HFFc6 (cell line): Measurements from ENCODE around the gene UCHL5. TPM values are rescaled to one million over a fixed set of nuclear protein-coding genes. Genes with fewer than 3 reads are reported as not detected.
A peak's percentile ranks its signal among the peaks of the same experiment; 100 is the strongest.
"Not testable (repeated sequence)": the region's sequence is repeated elsewhere in the genome, so short reads cannot be mapped to it uniquely, and the experiment has no call there.

Experiments
- DNase-seq: peaks from one replicate; pipeline ENCODE4 v3.0.0-alpha.2; 2018
- H3K27ac Mint-ChIP-seq: 2 replicates; pipeline ENCODE4 v1.8.0; 2020; ENCODE audit warnings: mild to moderate bottlenecking, mixed read lengths
- H3K27me3 Mint-ChIP-seq: 2 replicates; pipeline ENCODE4 v1.8.0; 2021; ENCODE audit warnings: mild to moderate bottlenecking, moderate library complexity, mixed read lengths; ENCODE audit not compliant: insufficient read depth
- H3K36me3 Mint-ChIP-seq: 2 replicates; pipeline ENCODE4 v1.8.0; 2021; ENCODE audit warnings: low read depth, mixed read lengths
- H3K4me1 Mint-ChIP-seq: 2 replicates; pipeline ENCODE4 v1.8.0; 2020; ENCODE audit warnings: low read depth, mixed read lengths
- H3K4me3 Mint-ChIP-seq: 2 replicates; pipeline ENCODE4 v1.8.0; 2020; ENCODE audit warnings: mild to moderate bottlenecking, moderate library complexity, mixed read lengths
- H3K9me3 Mint-ChIP-seq: 2 replicates; pipeline ENCODE4 v1.8.0; 2020; ENCODE audit warnings: mild to moderate bottlenecking, mixed read lengths
- CTCF ChIP-seq: fragments of 200-600 bp; sonication (generic); IDR thresholded peaks from 2 replicates; pipeline ENCODE4 v1.5.0; 2021; ENCODE audit warnings: antibody characterized with exemption, mild to moderate bottlenecking
- total RNA-seq, 6 experiments: library from RNA; stranded (reverse); fragmentation: NEBNext Ultra II Directional; extraction: Animal tissue kit (Norgen Biotek cat#: 25700); gene quantifications; 2 replicates in 1 of 6; 3 replicates in 5 of 6; pipeline ENCODE4 v1.2.3, GENCODE V29; 2021

The UCHL5 gene
- total RNA-seq, 6 experiments from 2014 or later = 24.1 to 34.1 (median 29.4) TPM

- Mint-ChIP-seq H3K4me1 (peaks cover 50% of the 10 kb centered on the region), H3K4me3 (peak overlapping the region; percentile 97), H3K36me3 (peaks cover 19% of the 10 kb centered on the region), H3K9me3 (no peaks in the 10 kb centered on the region), H3K27me3 (peaks cover 9% of the 10 kb centered on the region), H3K27ac (peak overlapping the region; percentile 96)
- TF ChIP-seq CTCF = no peak
- no peak for DNase-seq
Measured at GRCh38 chr1:193060115-193060403, 899 bp upstream of the UCHL5 start.

- peak; percentile 27 for DNase-seq
- Mint-ChIP-seq H3K36me3 (peaks cover 17% of the 10 kb centered on the region), H3K27ac (peak overlapping the region; percentile 96), H3K27me3 (peaks cover 9% of the 10 kb centered on the region; the same call in 1 of the 2 replicates), H3K4me3 (peak overlapping the region; percentile 97), H3K9me3 (no peaks in the 10 kb centered on the region), H3K4me1 (peaks cover 49% of the 10 kb centered on the region)
- no peak for TF ChIP-seq CTCF
Measured at GRCh38 chr1:193058529-193059281, 455 bp downstream of the UCHL5 start.

DNA sequence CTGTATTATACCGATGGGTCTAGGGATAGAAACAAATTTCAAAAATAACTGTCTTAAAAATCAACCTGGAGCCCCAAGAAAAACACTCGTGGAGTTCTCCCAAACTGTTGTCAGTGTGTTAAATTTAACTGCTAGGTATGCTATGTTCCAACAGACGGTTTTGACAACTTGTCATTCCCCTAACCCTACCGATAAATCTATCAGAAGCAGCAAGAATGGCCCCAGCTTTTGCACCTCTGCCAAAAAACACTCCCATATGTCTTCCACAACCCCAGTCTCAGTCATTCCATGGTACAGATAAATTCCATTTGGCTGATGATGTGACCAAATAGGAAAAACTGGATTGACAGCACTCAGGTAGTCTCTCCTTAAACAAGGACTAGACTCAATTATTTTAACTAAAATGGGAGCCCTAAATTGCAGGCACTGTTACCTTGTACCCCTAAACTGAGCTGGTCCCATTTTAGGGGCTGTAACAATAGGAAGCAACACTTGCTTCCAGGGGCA lies 4.9 kb downstream of the UCHL5 start:
- no peaks in the 10 kb centered on the region for H3K36me3 Mint-ChIP-seq
- no peak overlapping the region for H3K4me3 Mint-ChIP-seq
- H3K9me3 Mint-ChIP-seq = no peaks in the 10 kb centered on the region
- H3K27me3 Mint-ChIP-seq = peaks cover 3% of the 10 kb centered on the region; the same call in 1 of the 2 replicates
- no peak for DNase-seq
- no peak overlapping the region for H3K27ac Mint-ChIP-seq
- no peak for TF ChIP-seq CTCF
- H3K4me1 Mint-ChIP-seq = peaks cover 24% of the 10 kb centered on the region

- not testable (repeated sequence) for DNase-seq, H3K9me3 Mint-ChIP-seq, H3K27ac Mint-ChIP-seq, H3K27me3 Mint-ChIP-seq, H3K4me1 Mint-ChIP-seq, H3K4me3 Mint-ChIP-seq, H3K36me3 Mint-ChIP-seq
Measured at GRCh38 chr1:193048913-193049312, 10.2 kb downstream of the UCHL5 start.

DNA sequence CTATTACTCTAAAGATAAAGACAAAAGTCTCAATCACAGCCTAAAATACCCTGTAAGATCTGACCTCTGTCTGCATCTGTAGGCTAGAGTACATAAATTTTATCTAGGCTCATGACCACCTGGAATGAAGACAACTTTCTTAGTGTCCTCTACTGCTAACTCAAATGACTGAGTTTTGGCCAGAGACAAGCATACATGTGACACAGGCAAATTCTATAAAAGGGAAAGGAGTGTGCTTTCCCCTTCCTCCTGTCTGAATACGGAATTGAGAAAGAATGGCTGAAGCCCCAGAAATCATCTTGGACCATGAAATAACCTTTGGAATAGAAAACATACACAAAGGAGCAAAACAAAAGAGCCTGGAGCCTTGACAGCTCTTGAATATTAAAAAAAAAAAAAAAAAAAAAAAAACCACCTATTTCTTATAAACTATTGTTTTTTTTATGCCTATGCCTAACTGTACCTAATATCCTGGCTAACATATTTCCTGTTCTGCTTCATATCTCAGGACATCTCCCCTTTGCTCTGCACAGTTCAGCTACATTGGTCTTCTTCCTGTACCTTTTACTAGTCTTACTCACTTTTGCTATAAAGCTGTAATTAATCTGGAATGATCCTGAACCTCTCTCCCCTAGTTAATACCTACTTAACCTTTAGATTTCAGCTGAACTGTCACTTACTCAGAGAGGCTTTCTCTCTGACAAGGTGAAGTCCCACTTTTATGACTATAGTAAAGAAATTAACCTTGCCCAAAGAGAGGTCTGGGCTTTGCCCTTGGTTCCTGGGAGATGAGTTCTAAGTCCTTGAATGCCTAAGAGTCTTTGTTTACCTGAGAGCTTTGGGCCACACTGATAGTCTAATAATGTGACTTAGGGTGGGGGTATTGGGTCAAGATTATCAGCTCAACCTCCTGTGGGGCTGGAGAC lies 16.1 kb downstream of the UCHL5 start:
- H3K4me3 Mint-ChIP-seq = no peak overlapping the region
- H3K4me1 Mint-ChIP-seq = no peaks in the 10 kb centered on the region
- no peaks in the 10 kb centered on the region for H3K27me3 Mint-ChIP-seq
- H3K36me3 Mint-ChIP-seq = peaks cover 7% of the 10 kb centered on the region
- H3K9me3 Mint-ChIP-seq = no peaks in the 10 kb centered on the region
- TF ChIP-seq CTCF = no peak
- no peak for DNase-seq
- no peak overlapping the region for H3K27ac Mint-ChIP-seq

DNA sequence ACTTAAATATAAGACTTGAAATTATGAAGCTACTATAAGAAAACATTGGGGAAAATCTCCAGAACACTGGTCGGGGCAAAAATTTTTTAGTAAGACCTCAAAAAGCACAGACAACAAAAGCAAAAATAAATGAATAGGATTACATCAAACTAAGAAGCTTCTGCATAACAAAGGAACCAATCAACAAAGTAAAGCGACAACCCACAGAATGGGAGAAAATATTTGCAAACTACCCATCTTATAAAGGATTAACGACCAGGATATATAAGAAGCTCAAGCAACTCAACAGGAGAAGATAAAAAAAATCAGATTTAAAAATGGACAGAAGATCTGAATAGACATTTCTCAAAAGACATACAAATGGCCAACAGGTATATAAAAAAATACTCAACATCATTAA lies 19.1 kb downstream of the UCHL5 start:
- peaks cover 13% of the 10 kb centered on the region for H3K36me3 Mint-ChIP-seq
- H3K27me3 Mint-ChIP-seq = peaks cover 1% of the 10 kb centered on the region; the same call in 1 of the 2 replicates
- TF ChIP-seq CTCF = no peak
- no peaks in the 10 kb centered on the region for H3K9me3 Mint-ChIP-seq
- no peak overlapping the region for H3K4me3 Mint-ChIP-seq
- no peak for DNase-seq
- H3K27ac Mint-ChIP-seq = no peak overlapping the region
- H3K4me1 Mint-ChIP-seq = peaks cover 10% of the 10 kb centered on the region
